IPS-18a (cell line): ENCODE data around the gene ANTKMT.
A peak's percentile ranks its signal among the peaks of the same experiment; 100 is the strongest.

Experiments
- H3K27ac ChIP-seq: one replicate; pipeline ENCODE4 v1.5.1; 2013; ENCODE audit warnings: low read length
- H3K27me3 ChIP-seq: one replicate; pipeline ENCODE4 v1.6.1; 2013; ENCODE audit warnings: mild to moderate bottlenecking, low read length; ENCODE audit not compliant: control insufficient read depth, insufficient read depth
- H3K36me3 ChIP-seq: one replicate; pipeline ENCODE4 v1.6.1; 2013; ENCODE audit warnings: low read depth, low read length; ENCODE audit not compliant: control insufficient read depth
- H3K4me1 ChIP-seq: one replicate; pipeline ENCODE4 v1.6.1; 2013; ENCODE audit warnings: low read depth, low read length; ENCODE audit not compliant: control insufficient read depth
- H3K4me3 ChIP-seq: one replicate; pipeline ENCODE4 v1.5.1; 2013; ENCODE audit warnings: low read length
- H3K9ac ChIP-seq: one replicate; pipeline ENCODE4 v1.6.1; 2013; ENCODE audit warnings: mild to moderate bottlenecking, low read length, moderate library complexity
- H3K9me3 ChIP-seq: one replicate; pipeline ENCODE4 v1.6.1; 2013; ENCODE audit warnings: low read depth, low read length; ENCODE audit not compliant: control insufficient read depth

The ANTKMT gene

DNA sequence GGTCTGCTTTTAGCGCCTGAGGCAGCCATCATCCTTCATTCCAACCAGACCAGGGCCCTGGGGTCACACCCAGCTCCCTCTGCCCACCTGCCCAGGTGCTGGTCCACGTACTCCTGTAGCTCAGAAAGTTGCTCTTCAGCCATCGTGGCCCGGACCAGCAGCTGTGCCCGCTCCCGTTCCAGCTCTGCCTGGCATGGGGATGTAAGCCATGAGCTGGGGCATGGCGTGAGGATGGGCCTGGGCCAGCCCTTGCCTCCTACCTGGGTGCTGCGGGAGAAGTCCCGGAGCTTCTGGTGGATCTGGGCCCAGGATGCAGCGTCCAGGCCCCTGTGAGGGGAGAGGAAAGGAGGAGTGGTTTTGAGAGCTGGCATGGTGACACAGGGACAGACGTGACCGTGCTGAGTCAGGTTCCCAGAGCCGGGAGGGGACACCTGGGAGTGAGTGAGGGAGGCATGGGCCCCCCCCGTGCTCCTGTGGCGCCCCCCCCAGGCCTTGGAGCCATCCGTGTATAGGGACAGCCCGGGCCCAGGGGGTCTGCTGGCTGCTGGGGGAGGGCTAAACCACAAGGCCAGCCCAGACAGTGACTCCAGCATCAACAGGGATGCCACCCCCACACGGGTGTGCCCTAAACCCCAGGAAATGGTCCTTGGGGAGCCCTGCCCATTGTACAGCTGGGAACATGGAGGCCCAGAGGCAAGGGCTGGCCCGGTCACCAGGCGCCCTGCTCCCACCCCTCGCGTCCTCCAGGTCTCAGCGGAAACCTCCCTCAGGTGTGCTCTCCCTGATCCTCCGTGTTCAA, 2.1 kb downstream of the ANTKMT start:
- Histone ChIP-seq H3K36me3 (no peaks in the 10 kb centered on the region), H3K4me3 (no peak overlapping the region), H3K27ac (no peak overlapping the region), H3K9me3 (no peaks in the 10 kb centered on the region), H3K4me1 (peaks cover 9% of the 10 kb centered on the region), H3K27me3 (peaks cover 18% of the 10 kb centered on the region), H3K9ac (no peak overlapping the region)

DNA sequence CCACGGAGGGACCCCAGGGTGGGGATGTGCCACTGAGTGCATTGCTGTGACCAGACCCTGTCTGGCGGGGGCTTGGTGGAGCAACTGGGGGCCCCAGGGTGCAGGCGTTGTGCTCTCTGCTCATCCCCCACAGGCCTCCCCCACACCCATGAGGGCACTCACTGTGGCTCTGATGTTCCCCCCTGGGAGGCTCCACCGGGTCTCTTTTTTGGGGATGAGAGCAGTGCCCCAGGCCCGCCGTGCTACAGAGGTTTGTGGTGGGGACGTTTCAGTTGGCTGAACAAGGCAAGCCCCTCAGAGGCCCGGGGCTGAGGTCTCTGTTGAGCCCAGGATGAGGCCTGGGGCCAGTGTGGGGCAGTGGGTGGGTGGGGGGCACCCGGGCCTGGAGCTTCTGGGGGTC, 2.7 kb downstream of the ANTKMT start:
- Histone ChIP-seq H3K27me3 (peaks cover 18% of the 10 kb centered on the region), H3K9me3 (no peaks in the 10 kb centered on the region), H3K27ac (no peak overlapping the region), H3K9ac (no peak overlapping the region), H3K36me3 (no peaks in the 10 kb centered on the region), H3K4me3 (no peak overlapping the region), H3K4me1 (peaks cover 9% of the 10 kb centered on the region)

DNA sequence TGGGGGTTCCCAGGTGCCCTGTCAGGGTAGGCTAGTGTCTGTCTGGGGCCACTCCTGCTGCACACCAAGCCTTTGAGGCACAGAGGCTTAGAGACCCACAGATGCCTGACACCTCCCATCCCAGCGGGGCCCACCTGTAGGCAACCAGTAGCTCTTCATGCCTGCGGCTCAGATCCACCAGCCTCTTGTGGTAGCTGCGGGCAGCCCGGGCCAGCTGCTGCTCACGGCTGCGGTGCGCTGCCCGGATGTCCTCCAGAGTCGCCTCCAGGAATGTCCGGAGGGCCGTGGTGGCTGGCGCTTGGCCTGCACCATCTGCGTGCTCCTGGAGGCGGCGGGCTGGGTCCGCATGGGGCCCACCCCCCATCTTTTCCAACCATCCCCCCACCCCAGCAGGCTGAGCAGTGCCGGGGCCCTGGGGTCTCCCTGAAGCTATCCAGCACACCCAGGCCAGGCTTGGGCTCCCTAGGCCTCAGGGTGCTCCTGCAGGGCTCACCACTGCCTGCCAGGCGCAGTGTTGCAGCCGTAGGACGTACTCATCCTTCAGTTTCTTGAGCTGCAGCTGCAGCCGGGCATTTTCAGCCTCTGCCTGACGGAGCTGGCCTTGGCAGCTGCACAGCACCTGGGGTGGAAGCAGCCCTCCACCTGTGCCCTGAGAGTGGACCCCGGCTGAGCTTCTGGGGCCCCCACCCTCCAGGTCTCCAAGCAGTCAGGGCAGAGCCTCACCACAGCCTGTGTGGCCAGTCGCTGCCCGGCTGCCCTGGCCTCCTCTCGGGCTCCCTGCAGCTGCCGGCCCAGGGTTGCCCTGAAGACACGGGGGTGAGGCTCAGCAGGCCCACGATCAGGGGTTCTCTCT, 3.5 kb downstream of the ANTKMT start:
- H3K4me3 ChIP-seq, result no peak overlapping the region
- H3K9me3 ChIP-seq, result no peaks in the 10 kb centered on the region
- H3K9ac ChIP-seq, result no peak overlapping the region
- no peak overlapping the region for H3K27ac ChIP-seq
- no peaks in the 10 kb centered on the region for H3K36me3 ChIP-seq
- peaks cover 9% of the 10 kb centered on the region for H3K4me1 ChIP-seq
- peaks cover 18% of the 10 kb centered on the region for H3K27me3 ChIP-seq

DNA sequence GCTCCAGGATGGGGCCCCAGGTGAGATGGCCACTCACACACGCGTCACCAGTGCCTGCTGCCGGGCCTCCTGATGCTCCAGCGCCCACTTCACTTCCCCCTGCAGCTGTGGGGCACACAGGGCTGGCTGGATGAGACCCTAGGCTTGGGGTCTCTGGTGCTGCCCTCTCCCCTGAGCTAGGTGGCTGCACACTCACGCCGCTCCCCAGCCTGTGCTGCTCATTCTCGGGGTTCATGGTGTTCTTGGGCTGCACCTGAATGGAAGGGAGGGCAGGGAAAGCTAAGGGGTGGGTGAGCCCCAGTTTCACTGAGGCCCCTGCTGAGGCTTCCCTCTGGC, 4.1 kb downstream of the ANTKMT start:
- Histone ChIP-seq H3K27me3 (peaks cover 18% of the 10 kb centered on the region), H3K9ac (no peak overlapping the region), H3K27ac (no peak overlapping the region), H3K36me3 (no peaks in the 10 kb centered on the region), H3K9me3 (no peaks in the 10 kb centered on the region), H3K4me1 (peaks cover 3% of the 10 kb centered on the region), H3K4me3 (no peak overlapping the region)

DNA sequence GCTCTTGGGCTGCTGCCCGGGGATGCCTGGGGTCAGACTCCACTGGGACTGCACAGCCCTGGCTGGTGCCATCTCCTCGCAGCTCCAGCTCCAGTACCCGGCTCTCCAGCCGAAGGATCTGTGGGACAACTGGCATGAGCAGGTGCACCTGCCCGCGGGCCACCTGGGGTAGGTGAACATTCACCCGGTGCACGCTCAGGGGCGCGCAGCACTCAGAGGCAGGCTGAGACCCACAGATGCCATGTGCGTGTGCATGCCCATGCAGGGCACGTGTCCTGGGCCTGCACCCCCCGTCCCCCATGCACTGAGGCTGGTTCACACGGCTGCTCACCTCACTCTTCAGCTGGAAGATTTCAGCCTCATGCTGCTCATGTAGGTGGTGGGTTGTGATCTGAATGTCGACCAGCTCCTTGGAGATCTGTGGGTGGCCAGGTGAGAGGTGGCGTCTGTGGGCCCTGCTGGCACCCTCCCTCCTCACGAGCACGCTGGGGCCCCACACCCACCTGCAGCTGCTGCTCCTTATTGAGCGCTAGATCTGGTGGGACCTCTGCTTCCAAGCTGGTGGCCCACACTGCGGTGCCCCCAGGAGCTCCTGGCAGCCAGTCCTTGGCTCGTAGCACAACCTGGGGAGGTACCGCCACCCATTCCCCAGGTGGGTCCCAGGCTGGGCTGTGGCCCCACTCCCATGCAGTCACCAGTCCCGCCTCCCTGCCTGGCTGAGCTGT, 4.7 kb downstream of the ANTKMT start:
- Histone ChIP-seq H3K27me3 (peaks cover 18% of the 10 kb centered on the region), H3K27ac (no peak overlapping the region), H3K4me3 (peak overlapping the region; percentile 59), H3K36me3 (no peaks in the 10 kb centered on the region), H3K9ac (no peak overlapping the region), H3K9me3 (no peaks in the 10 kb centered on the region), H3K4me1 (no peaks in the 10 kb centered on the region)

DNA sequence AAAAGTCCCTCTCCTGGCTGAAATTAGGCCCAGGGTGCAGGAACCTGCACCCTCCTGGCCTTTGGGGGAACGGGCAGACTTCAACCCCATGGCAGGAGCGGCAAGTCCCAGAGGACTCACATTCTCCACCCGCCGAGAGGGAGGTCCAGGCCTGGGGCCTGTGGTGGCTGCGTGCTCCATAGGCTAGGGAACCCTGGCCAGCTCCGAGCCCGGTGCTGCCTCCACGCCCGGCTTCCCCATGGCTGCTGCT, 5.2 kb downstream of the ANTKMT start:
- H3K27me3 ChIP-seq, result peaks cover 18% of the 10 kb centered on the region
- no peak overlapping the region for H3K27ac ChIP-seq
- no peaks in the 10 kb centered on the region for H3K36me3 ChIP-seq
- H3K4me1 ChIP-seq, result no peaks in the 10 kb centered on the region
- no peaks in the 10 kb centered on the region for H3K9me3 ChIP-seq
- peak overlapping the region; percentile 59 for H3K4me3 ChIP-seq
- no peak overlapping the region for H3K9ac ChIP-seq

DNA sequence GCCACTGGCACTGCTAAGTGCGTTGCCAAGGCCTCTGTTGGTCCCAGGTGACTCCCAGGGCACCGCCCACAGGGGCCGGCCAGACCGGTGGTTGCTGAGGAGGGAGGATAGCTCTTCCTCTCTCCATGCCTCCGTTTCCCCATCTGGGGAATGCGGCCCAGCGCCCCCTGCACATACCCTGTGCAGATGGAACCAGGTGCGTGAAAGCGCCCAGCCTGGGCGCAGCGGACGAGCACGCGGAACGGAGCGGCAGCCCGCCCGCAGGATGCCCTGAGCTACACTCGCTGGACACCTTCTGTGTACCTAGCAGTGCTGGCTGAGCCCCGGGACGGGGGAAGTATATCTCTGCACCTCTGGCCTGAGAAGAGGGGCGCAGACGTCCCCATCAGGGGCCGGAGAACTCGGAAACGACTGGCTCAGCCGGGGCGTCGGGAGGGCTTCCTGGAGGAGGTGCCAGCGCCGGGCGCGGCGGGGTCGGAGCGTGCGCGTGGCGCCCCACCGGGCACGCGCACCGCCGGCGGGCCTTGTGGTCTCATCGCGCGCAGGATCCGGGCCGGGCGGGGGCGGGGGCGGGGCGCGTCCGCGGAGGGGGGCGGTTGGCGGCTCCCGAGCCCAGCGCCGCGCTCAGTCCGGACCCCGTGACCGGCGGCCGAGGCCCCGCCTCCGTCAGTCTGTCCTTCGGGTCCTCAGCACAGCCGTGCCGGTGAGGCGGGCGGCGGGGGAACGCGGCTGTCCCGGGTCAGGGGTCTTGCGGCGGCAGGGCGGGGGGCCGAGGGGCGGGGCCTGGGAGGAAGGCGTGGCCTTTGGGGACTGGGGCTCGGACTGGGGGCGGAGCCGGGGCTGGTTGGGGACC, 5.7 kb downstream of the ANTKMT start, which contains the start of the genes CCDC78 and HAGHL:
Gene CCDC78, minus strand, starts transcription at position 6 of the 853 bp plus-strand sequence. CDS start 76 bp downstream, outside the sequence.
Gene HAGHL, plus strand, starts transcription at position 669 of the 853 bp plus-strand sequence. CDS start 404 bp downstream, outside the sequence.
- Histone ChIP-seq H3K27me3 (peaks cover 18% of the 10 kb centered on the region), H3K4me3 (peak within 1 kb of the TSS; percentile 73), H3K9ac (peak within 1 kb of the TSS; percentile 36), H3K9me3 (no peaks in the 10 kb centered on the region), H3K36me3 (no peaks in the 10 kb centered on the region), H3K4me1 (no peaks in the 10 kb centered on the region), H3K27ac (no peak within 1 kb of the TSS)

DNA sequence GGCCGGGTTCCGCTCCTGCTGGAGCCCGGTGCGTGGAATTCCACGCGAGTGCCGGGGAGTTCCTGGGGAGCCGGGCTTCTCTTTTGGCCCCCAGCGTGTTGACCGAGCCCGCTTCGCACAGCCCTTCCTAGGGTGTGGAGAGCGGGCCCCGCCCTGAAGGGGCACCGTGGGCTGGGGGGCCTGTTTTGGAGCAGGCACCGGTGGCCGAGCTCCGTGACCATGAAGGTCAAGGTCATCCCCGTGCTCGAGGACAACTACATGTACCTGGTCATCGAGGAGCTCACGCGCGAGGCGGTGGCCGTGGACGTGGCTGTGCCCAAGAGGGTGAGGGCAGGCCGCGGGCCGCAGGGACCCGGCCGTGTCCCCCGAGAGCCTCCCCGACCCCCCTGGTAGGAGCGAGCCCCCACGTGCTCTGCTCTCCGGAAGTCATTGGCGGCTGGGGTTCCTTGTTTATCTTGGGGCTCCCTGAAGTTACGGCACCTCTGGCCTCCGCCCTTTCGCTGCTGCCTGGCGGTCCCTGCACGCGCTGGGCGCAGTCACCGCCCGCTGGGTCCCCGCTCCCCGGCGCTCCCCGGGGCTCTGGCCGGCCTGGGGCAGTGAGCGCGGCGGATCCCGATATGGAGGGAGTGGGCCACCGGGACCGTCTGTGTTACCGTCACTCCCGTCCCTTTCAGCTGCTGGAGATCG, 6.5 kb downstream of the ANTKMT start:
- Histone ChIP-seq H3K9ac (peak overlapping the region; percentile 36), H3K27ac (no peak overlapping the region), H3K36me3 (no peaks in the 10 kb centered on the region), H3K4me3 (peak overlapping the region; percentile 73), H3K4me1 (no peaks in the 10 kb centered on the region), H3K27me3 (peaks cover 18% of the 10 kb centered on the region), H3K9me3 (no peaks in the 10 kb centered on the region)

DNA sequence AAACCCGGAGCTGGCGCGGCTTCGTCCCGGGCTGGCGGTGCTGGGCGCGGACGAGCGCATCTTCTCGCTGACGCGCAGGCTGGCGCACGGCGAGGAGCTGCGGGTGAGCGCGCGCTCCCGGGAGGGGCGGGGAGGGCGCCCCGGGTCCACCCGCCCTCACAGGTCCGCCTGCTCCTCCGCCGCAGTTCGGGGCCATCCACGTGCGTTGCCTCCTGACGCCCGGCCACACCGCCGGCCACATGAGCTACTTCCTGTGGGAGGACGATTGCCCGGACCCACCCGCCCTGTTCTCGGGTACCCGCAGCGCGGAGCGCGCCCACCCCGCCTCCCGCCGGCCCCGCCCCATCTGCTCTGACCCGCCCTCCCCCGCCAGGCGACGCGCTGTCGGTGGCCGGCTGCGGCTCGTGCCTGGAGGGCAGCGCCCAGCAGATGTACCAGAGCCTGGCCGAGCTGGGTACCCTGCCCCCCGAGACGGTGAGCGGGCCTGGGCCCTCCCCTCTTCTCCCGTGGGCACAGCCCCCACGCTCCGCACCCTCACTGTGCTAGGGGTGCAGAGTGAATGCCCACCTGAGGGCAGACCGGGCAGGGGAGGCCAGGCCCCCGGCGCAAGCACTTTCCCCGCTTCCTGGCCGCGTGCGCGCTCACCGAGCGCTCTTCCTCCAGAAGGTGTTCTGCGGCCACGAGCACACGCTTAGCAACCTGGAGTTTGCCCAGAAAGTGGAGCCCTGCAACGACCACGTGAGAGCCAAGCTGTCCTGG, 7.4 kb downstream of the ANTKMT start:
- Histone ChIP-seq H3K27me3 (peaks cover 18% of the 10 kb centered on the region), H3K27ac (no peak overlapping the region), H3K4me3 (peak overlapping the region; percentile 33), H3K9me3 (no peaks in the 10 kb centered on the region), H3K4me1 (no peaks in the 10 kb centered on the region), H3K9ac (peak overlapping the region; percentile 32), H3K36me3 (no peaks in the 10 kb centered on the region)
